Measurements from ENCODE around the gene CPLX3.
"Not testable (repeated sequence)": the region's sequence is repeated elsewhere in the genome, so short reads cannot be mapped to it uniquely, and the experiment has no call there.

The CPLX3 gene

GRCh38 chr15:74826364-74826819 is at the start of gene CPLX3:
TSS of gene CPLX3 (plus strand) at chr15:74826627. CDS start at chr15:74826704, 77 bp downstream.
- no peak for DNase-seq (ENCODE audit: low read depth in 2 of 2, low spot score in 1 of 2)

GRCh38 chr15:74776821-74777768 is 49.3 kb upstream of the CPLX3 start:
- no peak for DNase-seq (ENCODE audit: low read depth in 2 of 2, low spot score in 1 of 2)

DNA sequence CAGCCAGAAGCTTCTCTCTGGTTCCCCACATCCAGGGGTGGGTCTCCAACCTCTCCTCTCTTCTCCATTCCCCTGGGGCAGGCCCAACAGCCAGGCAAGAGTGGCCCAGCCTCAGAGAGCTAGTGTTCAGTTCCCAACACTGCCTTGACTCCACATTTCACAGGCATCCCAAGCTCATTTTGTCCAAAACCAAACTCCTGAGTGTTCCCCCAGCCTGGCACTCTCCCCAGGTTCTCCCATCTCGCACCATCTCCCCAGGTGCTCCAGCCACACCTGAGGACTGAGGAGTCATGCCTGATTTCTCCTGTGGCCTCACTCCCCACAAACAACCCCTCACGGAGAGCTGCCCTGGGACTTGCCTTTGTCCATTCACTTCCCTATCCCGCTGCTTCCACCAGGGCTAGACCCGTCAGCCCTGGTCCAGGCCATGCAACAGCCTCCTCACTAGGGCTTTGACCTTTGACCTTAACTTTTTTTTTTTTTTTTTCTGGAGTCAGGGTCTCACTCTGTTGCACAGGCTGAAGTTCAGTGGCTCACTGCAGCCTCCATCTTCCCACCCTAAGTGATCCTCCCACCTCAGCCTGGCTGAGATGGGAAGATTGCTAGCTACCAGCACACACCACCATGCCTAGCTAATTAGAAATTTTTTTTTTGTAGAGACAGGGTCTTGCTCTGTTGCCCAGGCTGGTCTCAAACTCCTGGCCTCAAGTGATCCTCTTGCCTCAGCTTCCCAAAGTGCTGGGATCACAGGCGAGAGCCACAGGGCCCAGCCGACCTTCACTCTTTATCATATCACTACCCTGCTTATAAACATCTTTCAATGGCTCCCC is 48.4 kb upstream of the CPLX3 start:
- no peak for DNase-seq (ENCODE audit: low read depth in 2 of 2, low spot score in 1 of 2)

DNA sequence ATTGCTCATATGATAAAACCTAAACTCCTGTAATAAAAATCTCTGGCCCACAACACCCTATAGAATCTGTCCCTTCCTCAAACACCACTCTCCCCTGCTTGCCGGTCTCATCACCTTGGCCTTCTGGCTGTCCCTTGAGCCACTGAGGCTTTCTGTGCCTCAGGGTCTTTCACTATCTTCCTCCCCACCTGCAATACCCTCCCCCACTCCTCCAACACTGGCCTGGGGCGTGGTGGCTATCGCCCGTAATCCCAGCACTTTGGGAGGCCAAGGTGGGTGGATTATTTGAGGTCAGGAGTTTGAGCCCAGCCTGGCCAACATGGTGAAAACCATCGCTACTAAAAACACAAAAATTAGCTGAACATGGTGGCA is 47.8 kb upstream of the CPLX3 start:
- DNase-seq (ENCODE audit: low read depth in 2 of 2, low spot score in 1 of 2) = no peak

DNA sequence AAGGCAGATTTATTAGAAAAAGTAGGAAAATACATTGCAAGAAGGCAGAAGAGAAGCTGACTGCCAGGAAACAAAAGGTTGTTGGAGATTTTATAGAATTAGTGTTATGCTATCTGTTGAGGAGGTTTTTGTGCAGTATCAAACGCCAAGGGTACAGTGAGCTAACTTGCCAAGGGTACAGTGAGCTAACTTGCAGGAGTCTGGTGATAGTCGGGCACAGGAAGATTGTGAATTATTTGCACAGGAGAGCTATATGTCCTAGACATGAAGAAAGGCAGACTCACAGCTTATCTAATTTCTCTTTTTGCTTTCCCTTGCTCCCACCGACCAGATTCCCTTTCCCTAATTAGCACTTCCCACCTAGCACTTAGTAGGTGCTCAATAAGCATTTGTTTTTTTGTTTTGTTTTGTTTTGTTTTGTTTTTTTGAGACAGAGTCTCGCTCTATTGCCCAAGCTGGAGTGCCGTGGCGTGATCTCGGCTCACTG is 47.2 kb upstream of the CPLX3 start:
- DNase-seq (ENCODE audit: low read depth in 2 of 2, low spot score in 1 of 2) = no peak

DNA sequence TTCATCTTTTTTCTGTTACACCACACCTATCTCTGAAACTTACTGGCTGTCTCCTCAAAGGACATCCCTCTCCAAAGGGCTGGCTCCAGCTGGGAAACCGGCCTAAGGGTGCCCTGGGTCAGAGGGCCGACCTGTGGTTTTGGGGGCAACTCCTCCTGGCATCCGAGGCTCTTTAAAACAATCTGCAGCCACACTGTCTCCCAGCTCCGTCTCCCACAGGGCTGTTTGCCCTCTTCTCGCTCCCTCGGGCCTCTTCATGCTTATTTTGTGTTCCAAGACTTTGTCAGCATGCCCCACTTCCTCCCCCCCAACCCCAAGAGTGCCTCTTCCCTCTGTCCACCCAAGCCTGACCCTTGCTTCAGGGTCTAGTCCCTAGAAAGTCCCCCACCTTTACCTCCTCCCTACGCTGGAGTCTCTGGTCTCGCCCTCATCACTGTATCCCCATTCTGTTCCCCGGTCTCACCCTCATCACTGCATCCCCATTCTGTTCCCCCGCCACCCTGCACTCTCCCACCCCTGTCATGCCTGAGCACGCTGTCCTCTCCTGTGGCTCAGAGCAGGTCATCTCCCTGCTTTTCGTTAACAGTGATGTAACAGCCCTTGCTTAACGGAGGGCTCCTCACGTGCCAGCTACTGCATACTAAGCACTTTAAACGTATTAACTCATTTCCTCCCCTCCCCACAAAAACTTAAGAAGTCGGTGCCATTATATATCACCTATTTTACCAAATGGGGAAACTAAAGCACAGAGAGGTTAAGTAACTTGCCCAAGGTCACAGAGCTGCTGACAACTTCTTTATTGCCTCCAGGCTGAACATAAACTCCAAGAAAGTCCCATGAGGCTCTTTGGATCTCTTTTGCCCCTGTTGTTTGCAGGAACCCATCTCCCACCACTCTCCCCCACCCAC is 45.6 kb upstream of the CPLX3 start:
- no peak for DNase-seq (ENCODE audit: low read depth in 2 of 2, low spot score in 1 of 2)

GRCh38 chr15:74781431-74782258 is 44.8 kb upstream of the CPLX3 start, which contains the start of gene CSK:
TSS of gene CSK (plus strand) at chr15:74782080. CDS start at chr15:74798298, 16,218 bp downstream.
- no peak for DNase-seq (ENCODE audit: low read depth in 2 of 2, low spot score in 1 of 2)

GRCh38 chr15:74782259-74783071 is 44.0 kb upstream of the CPLX3 start:
- no peak for DNase-seq (ENCODE audit: low read depth in 2 of 2, low spot score in 1 of 2)

DNA sequence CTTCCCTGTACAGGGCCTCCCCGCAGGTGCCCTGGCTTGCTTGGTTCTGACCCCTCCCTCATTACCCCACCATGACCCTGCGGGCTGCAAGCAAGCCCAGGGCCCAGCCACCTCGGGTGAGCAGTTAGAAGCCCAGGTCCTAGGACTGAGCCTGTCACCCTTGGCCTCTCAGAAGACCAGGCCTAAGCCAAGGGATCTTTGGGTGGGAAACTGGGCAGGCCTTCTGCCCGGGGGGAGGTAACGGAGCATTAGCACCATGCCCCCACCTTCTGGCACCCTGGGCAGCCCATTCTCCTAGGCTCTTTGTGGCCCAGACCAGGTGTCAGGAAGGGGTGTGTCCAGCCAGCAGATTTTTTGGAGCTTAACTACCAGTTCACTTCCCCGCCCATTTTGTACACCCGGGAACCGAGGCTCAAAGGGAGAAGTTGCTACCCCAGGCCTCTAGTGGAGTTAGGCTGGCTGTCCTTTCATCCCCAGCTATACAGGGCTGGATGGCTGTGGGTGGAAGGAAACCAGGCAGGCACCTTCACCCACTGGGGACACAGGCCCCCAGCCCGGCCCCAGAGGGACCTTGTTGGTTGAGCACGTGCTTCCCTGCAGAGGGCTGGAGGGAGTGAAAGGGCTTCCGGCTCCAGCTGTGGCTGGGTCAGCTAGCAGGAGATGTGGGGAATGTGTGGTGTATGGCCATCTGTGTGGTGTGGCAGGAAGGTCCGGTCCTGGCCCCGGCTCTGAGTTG is 43.2 kb upstream of the CPLX3 start:
- DNase-seq (ENCODE audit: low read depth in 2 of 2, low spot score in 1 of 2) = no peak

- no peak for DNase-seq (ENCODE audit: low read depth in 2 of 2, low spot score in 1 of 2)
Measured at GRCh38 chr15:74783808-74784175, 42.6 kb upstream of the CPLX3 start.

GRCh38 chr15:74784426-74785193 is 41.8 kb upstream of the CPLX3 start:
- no peak for DNase-seq (ENCODE audit: low read depth in 2 of 2, low spot score in 1 of 2)

DNA sequence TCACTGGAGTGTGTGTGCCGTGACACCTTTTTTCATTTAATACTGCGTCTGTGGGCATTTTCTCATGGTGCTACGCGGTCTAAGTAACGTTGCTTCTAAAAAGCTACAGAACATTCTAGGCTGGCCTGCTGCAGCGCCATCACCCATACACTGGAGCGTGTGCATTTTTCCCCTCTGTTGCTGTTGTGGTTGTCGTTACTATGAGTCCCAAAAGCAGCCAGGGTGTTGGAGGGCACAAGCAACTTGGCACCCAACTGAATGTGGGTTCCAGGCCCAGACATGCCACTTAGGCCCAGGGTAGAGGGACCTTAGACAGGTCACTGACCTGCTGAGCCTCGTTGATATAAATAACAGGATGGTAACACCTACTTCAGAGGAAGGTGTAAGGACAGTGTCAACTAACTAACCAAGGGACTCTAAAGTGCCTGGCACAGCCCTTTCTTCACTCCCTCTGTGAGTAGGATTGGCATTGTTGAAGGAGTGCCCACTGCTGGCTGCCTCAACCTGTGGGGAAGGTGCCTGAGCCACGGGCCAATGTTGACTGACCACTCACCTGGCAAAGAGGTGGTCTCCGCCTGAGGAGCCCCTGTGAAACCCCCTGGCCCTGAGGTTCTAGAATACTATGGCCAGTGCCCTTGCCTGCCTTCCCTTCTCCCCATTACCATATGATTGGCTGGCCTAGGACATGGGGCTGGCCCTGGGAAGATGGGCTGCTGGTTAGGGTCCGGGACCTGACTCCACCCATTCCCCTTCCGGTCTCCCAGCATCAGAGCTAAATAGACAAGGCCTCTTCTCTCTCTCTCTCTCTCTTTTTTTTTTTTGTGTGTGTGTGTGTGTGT is 41.0 kb upstream of the CPLX3 start:
- no peak for DNase-seq (ENCODE audit: low read depth in 2 of 2, low spot score in 1 of 2)

- not testable (repeated sequence) for DNase-seq (ENCODE audit: low read depth in 2 of 2, low spot score in 1 of 2)
Measured at GRCh38 chr15:74786081-74786480, 40.3 kb upstream of the CPLX3 start.

DNA sequence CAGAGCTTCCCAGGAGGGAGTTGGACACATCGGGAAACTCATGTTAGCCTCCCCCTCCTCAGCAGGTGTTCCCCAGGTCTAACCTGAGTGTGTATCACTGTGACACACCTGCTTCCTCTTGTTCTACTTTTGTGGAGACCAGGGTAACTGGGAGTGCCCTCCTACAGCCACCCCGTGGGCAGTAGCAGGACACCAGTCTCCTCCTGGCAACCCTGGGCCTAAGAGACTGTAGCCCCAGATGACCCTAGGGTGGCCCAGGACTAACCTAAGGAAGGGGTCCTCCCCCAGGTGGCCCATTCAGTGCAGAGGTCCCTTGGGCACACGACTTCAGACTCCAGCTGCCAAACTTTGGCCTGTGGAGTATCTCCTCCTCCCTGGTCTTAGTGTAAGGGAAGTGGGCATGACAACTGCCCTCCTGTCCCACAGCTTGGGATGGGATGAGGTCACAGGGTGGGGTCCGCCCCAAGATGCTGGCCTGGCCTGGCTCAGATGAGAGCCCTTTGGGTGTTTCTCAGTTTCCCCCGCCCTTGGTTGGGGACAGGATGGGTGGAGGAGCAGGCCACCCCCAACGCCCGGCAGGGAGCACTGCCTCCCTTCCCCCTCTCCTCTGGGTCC is 39.8 kb upstream of the CPLX3 start:
- no peak for DNase-seq (ENCODE audit: low read depth in 2 of 2, low spot score in 1 of 2)

DNA sequence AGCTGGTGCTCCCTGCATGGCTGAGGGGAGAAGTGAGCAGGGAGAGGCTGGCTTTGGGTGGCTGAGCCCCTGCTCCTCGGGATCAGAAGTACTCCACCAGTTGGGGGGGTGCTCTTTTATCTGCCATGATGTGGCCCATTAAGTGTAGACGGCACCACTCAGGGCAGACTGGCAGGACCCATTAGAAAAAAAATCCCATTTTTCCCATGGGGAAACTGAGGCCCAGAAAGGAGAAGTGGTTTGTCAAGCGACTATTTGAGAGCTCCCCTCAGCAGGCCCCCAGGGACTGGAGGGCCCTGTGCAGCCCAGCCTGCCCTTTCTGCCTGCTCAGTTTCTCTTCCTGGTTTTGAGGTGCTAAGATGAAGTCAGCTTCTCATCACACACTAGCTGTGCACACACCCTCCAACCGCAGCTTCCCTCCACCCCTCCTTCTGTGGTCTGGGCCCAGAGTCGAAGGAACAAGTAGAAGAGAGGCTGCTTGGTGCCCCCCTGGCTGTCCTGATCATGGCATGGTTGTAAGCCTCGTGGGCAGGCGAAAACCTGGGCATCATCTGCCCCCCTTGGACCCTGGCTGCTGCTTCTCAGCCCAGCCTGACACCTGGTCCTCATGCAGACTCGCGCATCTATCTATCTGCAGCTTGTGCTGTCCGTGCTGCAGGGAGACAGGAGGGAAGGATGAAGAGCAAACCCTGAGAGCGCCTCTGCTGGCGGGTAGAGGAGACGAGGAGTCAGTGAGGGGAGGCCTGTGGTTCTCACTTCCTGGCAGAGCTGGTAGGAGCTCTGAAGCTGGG is 39.0 kb upstream of the CPLX3 start:
- peak; percentile 72 to 85 for DNase-seq (ENCODE audit: low read depth in 2 of 2, low spot score in 1 of 2)
